Measurements from ENCODE around the gene NEXN.

DNA sequence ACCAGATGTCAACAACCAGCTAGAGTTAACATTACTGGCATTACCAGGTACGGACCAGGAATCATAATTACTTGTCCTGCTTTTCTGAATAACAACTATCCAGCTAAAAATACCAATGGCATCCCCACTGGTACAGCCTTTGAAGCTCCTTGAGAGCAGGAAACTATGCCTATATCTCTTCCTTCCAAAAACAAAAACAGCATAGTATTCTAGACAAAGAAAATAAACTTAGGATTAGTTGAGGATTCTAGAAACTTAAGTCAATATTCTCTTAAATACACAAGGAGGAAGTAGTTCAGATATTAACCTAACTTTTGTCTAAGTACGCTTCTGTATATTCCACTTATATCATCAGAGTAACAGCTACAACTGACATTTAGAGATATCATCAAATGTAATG, 87.5 kb downstream of the NEXN start:
- no peak for TF ChIP-seq EP300 (IDR thresholded peaks at IDR 0.05)
- TF ChIP-seq, protein P1, sequence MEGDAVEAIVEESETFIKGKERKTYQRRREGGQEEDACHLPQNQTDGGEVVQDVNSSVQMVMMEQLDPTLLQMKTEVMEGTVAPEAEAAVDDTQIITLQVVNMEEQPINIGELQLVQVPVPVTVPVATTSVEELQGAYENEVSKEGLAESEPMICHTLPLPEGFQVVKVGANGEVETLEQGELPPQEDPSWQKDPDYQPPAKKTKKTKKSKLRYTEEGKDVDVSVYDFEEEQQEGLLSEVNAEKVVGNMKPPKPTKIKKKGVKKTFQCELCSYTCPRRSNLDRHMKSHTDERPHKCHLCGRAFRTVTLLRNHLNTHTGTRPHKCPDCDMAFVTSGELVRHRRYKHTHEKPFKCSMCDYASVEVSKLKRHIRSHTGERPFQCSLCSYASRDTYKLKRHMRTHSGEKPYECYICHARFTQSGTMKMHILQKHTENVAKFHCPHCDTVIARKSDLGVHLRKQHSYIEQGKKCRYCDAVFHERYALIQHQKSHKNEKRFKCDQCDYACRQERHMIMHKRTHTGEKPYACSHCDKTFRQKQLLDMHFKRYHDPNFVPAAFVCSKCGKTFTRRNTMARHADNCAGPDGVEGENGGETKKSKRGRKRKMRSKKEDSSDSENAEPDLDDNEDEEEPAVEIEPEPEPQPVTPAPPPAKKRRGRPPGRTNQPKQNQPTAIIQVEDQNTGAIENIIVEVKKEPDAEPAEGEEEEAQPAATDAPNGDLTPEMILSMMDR (IDR thresholded peaks at IDR 0.05) = no peak
